ENCODE data around the gene TAF13. TPM values are rescaled to one million over a fixed set of nuclear protein-coding genes. Genes with fewer than 3 reads are reported as not detected.

Gene TAF13
- polyA plus RNA-seq, 1 donor from 2014 or later = 60.1 TPM

DNA sequence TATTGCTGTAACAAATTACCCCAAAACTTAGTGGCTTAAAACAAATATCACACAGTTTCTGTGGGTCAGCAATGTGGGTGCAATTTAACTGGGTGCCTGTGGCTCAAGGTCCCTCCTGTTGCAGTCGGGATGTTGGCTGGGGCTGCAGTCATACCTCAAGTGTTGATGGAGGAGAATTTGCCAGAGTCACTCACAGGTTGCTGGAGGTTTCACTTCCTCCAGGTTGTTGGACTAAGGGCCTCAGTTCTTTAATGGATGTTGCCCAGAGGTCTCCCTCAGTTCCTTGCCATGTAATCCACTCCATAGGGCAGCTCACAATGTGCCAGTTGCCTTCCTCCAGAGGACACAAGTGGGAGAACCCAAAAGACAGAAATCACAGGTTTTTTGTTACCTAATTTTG, 2.5 kb upstream of the TAF13 start:
- H4K20me1 ChIP-seq (ENCODE audit: insufficient read depth) = no peaks in the 10 kb centered on the region
- H3K9me3 ChIP-seq (ENCODE audit: low read length) = no peaks in the 10 kb centered on the region
- H3K4me3 ChIP-seq (ENCODE audit: low read length) = no peak overlapping the region
- peaks cover 13% of the 10 kb centered on the region for H3K79me2 ChIP-seq (replicated peaks; ENCODE audit: insufficient read depth, low read length)
- no peak overlapping the region for H3K4me2 ChIP-seq (ENCODE audit: low read length)
- no peaks in the 10 kb centered on the region for H3K36me3 ChIP-seq (ENCODE audit: insufficient read depth, low read length)
- no peaks in the 10 kb centered on the region for H3F3A ChIP-seq (ENCODE audit: insufficient read depth, low read length, poor library complexity, severe bottlenecking)
- TF ChIP-seq TAF1 (IDR thresholded peaks at IDR 0.05; ENCODE audit: low read depth) = no peak
- no peak for TF ChIP-seq RAD21 (conservative IDR thresholded peaks at IDR 0.05)
- TF ChIP-seq POLR2AphosphoS5 (IDR thresholded peaks at IDR 0.05) = no peak
- no peak for TF ChIP-seq SMC3 (conservative IDR thresholded peaks at IDR 0.05; ENCODE audit: poor library complexity)
- no peak for TF ChIP-seq EP300 (conservative IDR thresholded peaks at IDR 0.05; ENCODE audit: poor library complexity, severe bottlenecking)
- TF ChIP-seq, protein P1, sequence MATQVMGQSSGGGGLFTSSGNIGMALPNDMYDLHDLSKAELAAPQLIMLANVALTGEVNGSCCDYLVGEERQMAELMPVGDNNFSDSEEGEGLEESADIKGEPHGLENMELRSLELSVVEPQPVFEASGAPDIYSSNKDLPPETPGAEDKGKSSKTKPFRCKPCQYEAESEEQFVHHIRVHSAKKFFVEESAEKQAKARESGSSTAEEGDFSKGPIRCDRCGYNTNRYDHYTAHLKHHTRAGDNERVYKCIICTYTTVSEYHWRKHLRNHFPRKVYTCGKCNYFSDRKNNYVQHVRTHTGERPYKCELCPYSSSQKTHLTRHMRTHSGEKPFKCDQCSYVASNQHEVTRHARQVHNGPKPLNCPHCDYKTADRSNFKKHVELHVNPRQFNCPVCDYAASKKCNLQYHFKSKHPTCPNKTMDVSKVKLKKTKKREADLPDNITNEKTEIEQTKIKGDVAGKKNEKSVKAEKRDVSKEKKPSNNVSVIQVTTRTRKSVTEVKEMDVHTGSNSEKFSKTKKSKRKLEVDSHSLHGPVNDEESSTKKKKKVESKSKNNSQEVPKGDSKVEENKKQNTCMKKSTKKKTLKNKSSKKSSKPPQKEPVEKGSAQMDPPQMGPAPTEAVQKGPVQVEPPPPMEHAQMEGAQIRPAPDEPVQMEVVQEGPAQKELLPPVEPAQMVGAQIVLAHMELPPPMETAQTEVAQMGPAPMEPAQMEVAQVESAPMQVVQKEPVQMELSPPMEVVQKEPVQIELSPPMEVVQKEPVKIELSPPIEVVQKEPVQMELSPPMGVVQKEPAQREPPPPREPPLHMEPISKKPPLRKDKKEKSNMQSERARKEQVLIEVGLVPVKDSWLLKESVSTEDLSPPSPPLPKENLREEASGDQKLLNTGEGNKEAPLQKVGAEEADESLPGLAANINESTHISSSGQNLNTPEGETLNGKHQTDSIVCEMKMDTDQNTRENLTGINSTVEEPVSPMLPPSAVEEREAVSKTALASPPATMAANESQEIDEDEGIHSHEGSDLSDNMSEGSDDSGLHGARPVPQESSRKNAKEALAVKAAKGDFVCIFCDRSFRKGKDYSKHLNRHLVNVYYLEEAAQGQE (IDR thresholded peaks at IDR 0.05; ENCODE audit: borderline replicate concordance) = no peak
- TF ChIP-seq MXI1 (conservative IDR thresholded peaks at IDR 0.05; ENCODE audit: poor library complexity, severe bottlenecking) = no peak
- TF ChIP-seq, protein P2, sequence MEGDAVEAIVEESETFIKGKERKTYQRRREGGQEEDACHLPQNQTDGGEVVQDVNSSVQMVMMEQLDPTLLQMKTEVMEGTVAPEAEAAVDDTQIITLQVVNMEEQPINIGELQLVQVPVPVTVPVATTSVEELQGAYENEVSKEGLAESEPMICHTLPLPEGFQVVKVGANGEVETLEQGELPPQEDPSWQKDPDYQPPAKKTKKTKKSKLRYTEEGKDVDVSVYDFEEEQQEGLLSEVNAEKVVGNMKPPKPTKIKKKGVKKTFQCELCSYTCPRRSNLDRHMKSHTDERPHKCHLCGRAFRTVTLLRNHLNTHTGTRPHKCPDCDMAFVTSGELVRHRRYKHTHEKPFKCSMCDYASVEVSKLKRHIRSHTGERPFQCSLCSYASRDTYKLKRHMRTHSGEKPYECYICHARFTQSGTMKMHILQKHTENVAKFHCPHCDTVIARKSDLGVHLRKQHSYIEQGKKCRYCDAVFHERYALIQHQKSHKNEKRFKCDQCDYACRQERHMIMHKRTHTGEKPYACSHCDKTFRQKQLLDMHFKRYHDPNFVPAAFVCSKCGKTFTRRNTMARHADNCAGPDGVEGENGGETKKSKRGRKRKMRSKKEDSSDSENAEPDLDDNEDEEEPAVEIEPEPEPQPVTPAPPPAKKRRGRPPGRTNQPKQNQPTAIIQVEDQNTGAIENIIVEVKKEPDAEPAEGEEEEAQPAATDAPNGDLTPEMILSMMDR (IDR thresholded peaks at IDR 0.05; ENCODE audit: poor library complexity, severe bottlenecking) = no peak
- no peak for TF ChIP-seq EZH2 (IDR thresholded peaks at IDR 0.05; ENCODE audit: borderline replicate concordance, insufficient read depth, low read length, poor library complexity, severe bottlenecking)
- H3K27me3 ChIP-seq (ENCODE audit: insufficient read depth, low read depth, low read length) = no peaks in the 10 kb centered on the region
- H3K9me2 ChIP-seq (ENCODE audit: insufficient read depth, low read length) = no peaks in the 10 kb centered on the region
- H3K9ac ChIP-seq (ENCODE audit: low read length) = no peak overlapping the region
- no peak overlapping the region for H3K27ac ChIP-seq (ENCODE audit: low read length)
- no peak overlapping the region for H2AFZ ChIP-seq (ENCODE audit: low read depth, low read length)

DNA sequence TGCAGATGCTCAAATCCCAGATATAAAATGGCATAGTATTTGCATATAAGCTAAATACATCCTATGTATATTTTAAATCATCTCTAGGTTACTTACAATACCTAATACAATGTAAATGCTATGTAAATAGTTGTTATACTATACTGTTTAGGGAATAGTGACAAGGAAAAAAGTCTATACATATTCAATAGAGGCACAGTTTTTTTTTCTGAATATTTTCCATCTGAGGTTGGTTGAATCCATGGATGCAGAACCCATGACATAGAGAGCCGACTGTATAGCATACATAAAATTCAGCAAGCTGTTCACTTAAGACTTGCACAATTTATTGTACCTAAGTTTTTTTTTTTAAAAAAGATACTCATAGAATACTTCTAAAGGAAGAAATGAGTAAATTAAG, 6.5 kb downstream of the TAF13 start:
- H3K36me3 ChIP-seq (ENCODE audit: insufficient read depth, low read length) = no peaks in the 10 kb centered on the region
- TF ChIP-seq SMC3 (conservative IDR thresholded peaks at IDR 0.05; ENCODE audit: poor library complexity) = no peak
- TF ChIP-seq, protein P1 (IDR thresholded peaks at IDR 0.05; ENCODE audit: borderline replicate concordance) = no peak
- no peak for TF ChIP-seq TAF1 (IDR thresholded peaks at IDR 0.05; ENCODE audit: low read depth)
- no peak for TF ChIP-seq RAD21 (conservative IDR thresholded peaks at IDR 0.05)
- TF ChIP-seq EZH2 (IDR thresholded peaks at IDR 0.05; ENCODE audit: borderline replicate concordance, insufficient read depth, low read length, poor library complexity, severe bottlenecking) = no peak
- TF ChIP-seq EP300 (conservative IDR thresholded peaks at IDR 0.05; ENCODE audit: poor library complexity, severe bottlenecking) = no peak
- no peak for TF ChIP-seq MXI1 (conservative IDR thresholded peaks at IDR 0.05; ENCODE audit: poor library complexity, severe bottlenecking)
- no peak for TF ChIP-seq POLR2AphosphoS5 (IDR thresholded peaks at IDR 0.05)
- TF ChIP-seq, protein P2 (IDR thresholded peaks at IDR 0.05; ENCODE audit: poor library complexity, severe bottlenecking) = no peak
- no peaks in the 10 kb centered on the region for H4K20me1 ChIP-seq (ENCODE audit: insufficient read depth)
- H3K9me3 ChIP-seq (ENCODE audit: low read length) = no peaks in the 10 kb centered on the region
- H3F3A ChIP-seq (ENCODE audit: insufficient read depth, low read length, poor library complexity, severe bottlenecking) = no peaks in the 10 kb centered on the region
- H3K27me3 ChIP-seq (ENCODE audit: insufficient read depth, low read depth, low read length) = no peaks in the 10 kb centered on the region
- H3K9me2 ChIP-seq (ENCODE audit: insufficient read depth, low read length) = no peaks in the 10 kb centered on the region
- H3K79me2 ChIP-seq (replicated peaks; ENCODE audit: insufficient read depth, low read length) = peaks cover 3% of the 10 kb centered on the region
- H3K4me3 ChIP-seq (ENCODE audit: low read length) = no peak overlapping the region
- H3K4me2 ChIP-seq (ENCODE audit: low read length) = no peak overlapping the region
- H3K27ac ChIP-seq (ENCODE audit: low read length) = no peak overlapping the region
- no peak overlapping the region for H3K9ac ChIP-seq (ENCODE audit: low read length)
- H2AFZ ChIP-seq (ENCODE audit: low read depth, low read length) = no peak overlapping the region

All from neural cell (in vitro differentiated cells).